Activated T-cell treated with anti-CD3 and anti-CD28 coated beads, Interleukin-2, amount 50 U/mL, for 4 hours (primary cell): ENCODE data around the gene STOML1. TPM values are rescaled to one million over a fixed set of nuclear protein-coding genes. Genes with fewer than 3 reads are reported as not detected.
"Not testable (repeated sequence)": the region's sequence is repeated elsewhere in the genome, so short reads cannot be mapped to it uniquely, and the experiment has no call there.

Experiments
- ATAC-seq, 2 donors: fragments of 200-7000 bp; cut with Tn5 transposase; one replicate each; pipeline ENCODE4 v1.10.0; 2021
- DNase-seq: peaks from one replicate; pipeline ENCODE4 v3.0.0-alpha.2; 2020
- H3K27me3 Mint-ChIP-seq: one replicate; pipeline ENCODE4 v1.8.0; 2021; ENCODE audit warnings: low read depth, mixed read lengths
- H3K36me3 Mint-ChIP-seq: one replicate; pipeline ENCODE4 v1.8.0; 2022; ENCODE audit warnings: mixed read lengths; ENCODE audit not compliant: insufficient read depth
- H3K4me1 Mint-ChIP-seq: one replicate; pipeline ENCODE4 v1.8.0; 2021; ENCODE audit warnings: low read depth, mixed read lengths
- H3K4me3 Mint-ChIP-seq: one replicate; pipeline ENCODE4 v1.8.0; 2021; ENCODE audit warnings: mild to moderate bottlenecking, moderate library complexity, mixed read lengths
- H3K9me3 Mint-ChIP-seq: one replicate; pipeline ENCODE4 v1.8.0; 2021; ENCODE audit warnings: mixed read lengths
- total RNA-seq, 3 donors: library from RNA; stranded (reverse); gene quantifications; one replicate each; pipeline ENCODE4 v1.2.1, GENCODE V29; 2021

Gene STOML1
- total RNA-seq, 3 donors from 2014 or later, result 14.6 to 17.9 (median 16.4) TPM

- Mint-ChIP-seq H3K4me1 (peaks cover 32% of the 10 kb centered on the region), H3K36me3 (peaks cover 13% of the 10 kb centered on the region), H3K9me3 (no peaks in the 10 kb centered on the region), H3K4me3 (no peak overlapping the region), H3K27me3 (no peaks in the 10 kb centered on the region)
- DNase-seq, result no peak
- no peak for ATAC-seq
Observed at GRCh38 chr15:73986055-73986775, 5.9 kb downstream of the STOML1 start.

DNA sequence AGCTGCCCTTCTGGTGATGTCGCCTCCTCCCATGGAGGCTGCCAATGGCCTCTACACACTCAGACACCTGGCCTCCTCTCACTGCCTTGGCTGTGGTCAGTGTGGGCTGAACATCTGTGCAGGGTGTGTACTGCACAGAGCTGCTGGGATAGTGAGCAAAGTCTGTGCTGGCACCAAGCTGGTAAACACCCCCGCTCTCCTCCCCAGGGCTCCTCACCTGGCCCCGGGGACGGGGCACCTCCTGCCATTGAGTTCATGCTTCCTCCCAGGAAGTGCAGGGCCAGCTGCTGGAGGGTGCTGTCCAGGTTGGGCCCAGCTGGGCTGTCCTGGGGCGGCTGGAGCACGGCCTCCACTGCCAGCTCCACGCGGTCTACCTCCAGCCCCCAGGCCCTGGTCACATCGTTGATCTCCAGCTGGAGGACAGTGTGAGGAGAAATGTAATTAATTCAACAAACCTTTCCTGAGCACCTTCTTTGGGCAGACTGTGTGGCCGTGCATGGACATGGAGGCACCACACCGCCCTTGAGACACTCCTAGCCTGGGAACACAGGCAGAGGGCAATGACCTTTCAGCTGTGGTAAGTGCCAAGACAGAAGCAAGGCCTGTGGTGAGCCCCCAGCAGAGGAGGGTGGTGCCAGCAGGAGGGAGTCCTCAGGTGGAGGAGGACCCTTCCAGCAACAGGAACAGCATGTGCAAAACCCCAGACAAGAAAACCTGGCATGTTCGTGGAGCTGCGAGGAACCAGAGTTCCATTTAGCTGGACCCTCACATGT, 6.8 kb downstream of the STOML1 start:
- Mint-ChIP-seq H3K4me3 (no peak overlapping the region), H3K4me1 (peaks cover 34% of the 10 kb centered on the region), H3K9me3 (no peaks in the 10 kb centered on the region), H3K36me3 (peaks cover 13% of the 10 kb centered on the region), H3K27me3 (no peaks in the 10 kb centered on the region)
- no peak for ATAC-seq
- DNase-seq, result no peak

- Mint-ChIP-seq H3K4me3 (no peak overlapping the region), H3K4me1 (peaks cover 34% of the 10 kb centered on the region), H3K36me3 (peaks cover 13% of the 10 kb centered on the region), H3K9me3 (no peaks in the 10 kb centered on the region), H3K27me3 (no peaks in the 10 kb centered on the region)
- DNase-seq, result no peak
- no peak for ATAC-seq
Observed at GRCh38 chr15:73984208-73984979, 7.7 kb downstream of the STOML1 start.

DNA sequence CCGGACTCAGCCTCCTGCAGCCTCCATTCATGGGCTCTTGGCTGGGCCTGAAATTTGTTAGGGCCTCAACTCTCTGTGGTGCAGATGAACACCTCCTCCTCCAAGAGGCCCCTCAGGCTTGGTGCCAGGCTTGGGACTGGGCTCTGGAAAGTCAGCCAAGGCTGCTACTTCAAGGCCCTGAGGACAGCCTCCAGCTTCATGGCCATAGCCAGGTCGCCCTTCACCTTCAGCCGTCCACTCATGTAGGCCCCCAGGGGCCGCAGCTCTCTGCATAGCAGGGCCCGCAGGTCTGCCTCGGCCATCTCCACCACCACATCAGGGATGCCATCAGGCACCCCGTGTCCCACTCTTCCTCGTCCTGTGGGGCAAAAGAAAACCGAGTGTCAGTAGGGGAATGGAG, 8.3 kb downstream of the STOML1 start:
- H3K27me3 Mint-ChIP-seq, result no peaks in the 10 kb centered on the region
- no peaks in the 10 kb centered on the region for H3K9me3 Mint-ChIP-seq
- no peak overlapping the region for H3K4me3 Mint-ChIP-seq
- H3K36me3 Mint-ChIP-seq, result peaks cover 13% of the 10 kb centered on the region
- H3K4me1 Mint-ChIP-seq, result peaks cover 35% of the 10 kb centered on the region
- ATAC-seq (no peak), DNase-seq (no peak)

DNA sequence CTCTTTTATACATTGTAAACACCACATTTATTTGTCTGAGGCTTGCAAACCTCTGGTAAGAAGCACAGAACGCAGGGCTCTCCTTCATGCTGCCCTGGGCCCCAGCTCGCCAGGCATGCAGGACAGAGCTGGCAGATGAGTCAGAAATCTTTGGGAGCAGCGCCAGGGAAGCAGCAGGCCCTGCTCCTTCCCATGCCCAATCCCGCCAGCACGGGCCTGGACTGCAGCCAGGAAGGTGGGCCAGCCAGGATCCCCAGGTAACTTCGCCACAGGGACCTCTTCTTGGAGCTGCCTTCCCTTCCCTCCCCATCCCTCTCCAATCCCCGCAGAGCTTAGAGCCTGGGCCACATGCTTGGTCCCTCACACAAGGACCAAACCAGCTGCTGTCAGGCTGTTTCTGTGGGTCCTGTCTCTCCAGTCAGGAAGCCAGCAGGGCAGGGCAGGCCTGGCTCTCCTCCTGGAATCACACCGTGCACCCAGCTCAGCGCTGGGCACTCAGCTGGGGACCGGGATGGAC, 8.8 kb downstream of the STOML1 start:
- Mint-ChIP-seq H3K9me3 (no peaks in the 10 kb centered on the region), H3K36me3 (peaks cover 11% of the 10 kb centered on the region), H3K4me1 (peaks cover 37% of the 10 kb centered on the region), H3K27me3 (no peaks in the 10 kb centered on the region), H3K4me3 (no peak overlapping the region)
- no peak for ATAC-seq
- no peak for DNase-seq

DNA sequence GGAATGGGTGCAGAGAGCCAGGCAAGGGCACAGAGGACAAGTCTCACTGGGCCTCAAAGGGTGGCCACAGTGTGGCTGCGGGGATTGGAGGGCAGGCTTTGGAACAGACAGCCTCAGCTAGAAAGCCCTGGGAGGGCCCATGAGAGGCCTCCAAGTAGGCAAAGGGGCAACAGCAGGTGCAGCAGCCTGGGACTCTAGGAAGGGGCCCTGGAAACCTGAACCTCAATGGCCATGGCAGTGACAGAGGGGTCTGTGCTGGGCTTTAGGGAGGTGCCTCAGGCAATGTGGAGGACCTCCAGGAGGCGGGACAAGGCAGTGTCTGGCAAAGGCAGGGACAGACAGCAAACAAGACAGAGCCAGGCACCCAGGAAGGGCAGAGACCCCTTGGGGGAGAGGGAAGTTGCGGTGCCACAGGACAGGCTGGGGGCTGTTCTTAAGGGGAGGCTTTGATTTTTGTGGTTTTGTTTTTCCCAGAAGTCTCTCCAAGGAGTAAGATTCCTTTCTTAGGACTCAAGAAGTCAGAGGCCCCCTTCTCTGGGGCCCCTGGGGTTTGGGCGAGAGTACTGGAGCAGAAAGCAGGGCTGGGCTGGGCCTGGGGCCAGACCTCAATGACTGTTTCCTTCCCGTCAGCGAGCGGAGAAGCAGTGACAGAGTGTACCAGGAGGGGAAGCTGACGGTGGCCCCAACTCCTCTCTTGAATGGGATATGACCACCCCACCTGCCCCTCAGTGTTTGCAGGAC, 9.7 kb downstream of the STOML1 start:
- H3K4me1 Mint-ChIP-seq, result peaks cover 37% of the 10 kb centered on the region
- H3K9me3 Mint-ChIP-seq, result no peaks in the 10 kb centered on the region
- ATAC-seq, result peak; percentile 79 to 82
- peak overlapping the region; percentile 53 for H3K4me3 Mint-ChIP-seq
- no peaks in the 10 kb centered on the region for H3K27me3 Mint-ChIP-seq
- peaks cover 10% of the 10 kb centered on the region for H3K36me3 Mint-ChIP-seq
- DNase-seq, result no peak

DNA sequence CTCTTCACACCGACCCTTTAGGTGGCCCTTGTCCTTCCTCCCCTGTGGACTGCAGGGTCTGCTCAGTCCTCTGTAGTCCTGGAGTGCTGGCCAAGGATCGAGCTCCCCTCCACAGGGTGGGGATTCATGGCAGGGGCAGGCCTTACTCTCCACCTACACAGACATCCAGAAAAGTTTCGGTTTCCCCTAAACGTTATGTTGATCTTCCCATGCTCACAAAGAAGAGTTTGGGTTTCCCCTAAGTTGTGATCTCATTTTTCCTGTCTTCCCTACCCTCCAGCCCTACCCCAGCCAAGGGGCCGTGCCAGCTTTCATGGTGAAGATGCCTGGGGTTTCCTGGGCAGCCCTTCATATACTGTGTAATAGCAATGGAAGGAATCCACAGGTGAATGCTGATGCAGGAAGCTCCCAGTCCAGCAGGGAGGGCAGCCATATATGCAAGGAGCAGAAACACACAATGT, 10.3 kb downstream of the STOML1 start:
- H3K27me3 Mint-ChIP-seq, result no peaks in the 10 kb centered on the region

GRCh38 chr15:73979636-73980035, 12.5 kb downstream of the STOML1 start:
- H3K4me1 Mint-ChIP-seq, result peaks cover 49% of the 10 kb centered on the region
- H3K9me3 Mint-ChIP-seq, result no peaks in the 10 kb centered on the region
- no peak for ATAC-seq

More for the DNA sequence above, 10.3 kb downstream of the STOML1 start:
- peaks cover 37% of the 10 kb centered on the region for H3K4me1 Mint-ChIP-seq
- peak overlapping the region; percentile 53 for H3K4me3 Mint-ChIP-seq
- peaks cover 7% of the 10 kb centered on the region for H3K36me3 Mint-ChIP-seq
- DNase-seq (no peak), ATAC-seq (peak; percentile 41 to 51)
- no peaks in the 10 kb centered on the region for H3K9me3 Mint-ChIP-seq

GRCh38 chr15:73978896-73979295, 13.2 kb downstream of the STOML1 start:
- H3K4me3 Mint-ChIP-seq, result no peak overlapping the region
- DNase-seq, result no peak
- ATAC-seq, result no peak
- no peaks in the 10 kb centered on the region for H3K36me3 Mint-ChIP-seq
- H3K9me3 Mint-ChIP-seq, result no peaks in the 10 kb centered on the region
- peaks cover 12% of the 10 kb centered on the region for H3K27me3 Mint-ChIP-seq
- H3K4me1 Mint-ChIP-seq, result peaks cover 48% of the 10 kb centered on the region

More at GRCh38 chr15:73979636-73980035, 12.5 kb downstream of the STOML1 start:
- Mint-ChIP-seq H3K4me3 (no peak overlapping the region), H3K36me3 (peaks cover 4% of the 10 kb centered on the region), H3K27me3 (peaks cover 12% of the 10 kb centered on the region)
- DNase-seq, result no peak

GRCh38 chr15:73975440-73976125, 16.5 kb downstream of the STOML1 start:
- not testable (repeated sequence) for H3K36me3 Mint-ChIP-seq, ATAC-seq, H3K4me3 Mint-ChIP-seq, H3K9me3 Mint-ChIP-seq, DNase-seq
- Mint-ChIP-seq H3K27me3 (peaks cover 12% of the 10 kb centered on the region), H3K4me1 (peaks cover 28% of the 10 kb centered on the region)

DNA sequence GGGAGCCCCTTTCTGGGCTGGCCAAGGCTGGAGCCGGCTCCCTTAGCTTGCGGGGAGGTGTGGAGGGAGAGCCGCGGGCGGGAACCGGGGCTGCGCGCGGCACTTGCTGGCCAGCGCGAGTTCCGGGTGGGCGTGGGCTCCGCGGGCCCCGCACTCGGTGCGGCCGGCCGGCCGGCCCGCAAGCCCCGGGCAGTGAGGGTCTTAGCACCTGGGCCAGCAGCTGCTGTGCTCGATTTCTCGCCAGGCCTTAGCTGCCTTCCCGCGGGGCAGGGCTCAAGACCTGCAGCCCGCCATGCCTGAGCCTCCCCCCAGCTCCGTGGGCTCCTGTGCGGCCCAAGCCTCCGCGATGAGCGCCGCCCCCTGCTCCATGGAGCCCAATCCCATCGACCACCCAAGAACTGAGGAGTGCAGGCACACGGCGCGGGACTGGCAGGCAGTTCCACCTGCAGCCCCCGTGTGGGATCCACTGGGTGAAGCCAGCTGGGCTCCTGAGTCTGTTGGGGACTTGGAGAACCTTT, 18.4 kb downstream of the STOML1 start:
- H3K9me3 Mint-ChIP-seq, DNase-seq, H3K36me3 Mint-ChIP-seq, ATAC-seq, H3K4me3 Mint-ChIP-seq: not testable (repeated sequence)
- peaks cover 25% of the 10 kb centered on the region for H3K4me1 Mint-ChIP-seq
- peaks cover 12% of the 10 kb centered on the region for H3K27me3 Mint-ChIP-seq

DNA sequence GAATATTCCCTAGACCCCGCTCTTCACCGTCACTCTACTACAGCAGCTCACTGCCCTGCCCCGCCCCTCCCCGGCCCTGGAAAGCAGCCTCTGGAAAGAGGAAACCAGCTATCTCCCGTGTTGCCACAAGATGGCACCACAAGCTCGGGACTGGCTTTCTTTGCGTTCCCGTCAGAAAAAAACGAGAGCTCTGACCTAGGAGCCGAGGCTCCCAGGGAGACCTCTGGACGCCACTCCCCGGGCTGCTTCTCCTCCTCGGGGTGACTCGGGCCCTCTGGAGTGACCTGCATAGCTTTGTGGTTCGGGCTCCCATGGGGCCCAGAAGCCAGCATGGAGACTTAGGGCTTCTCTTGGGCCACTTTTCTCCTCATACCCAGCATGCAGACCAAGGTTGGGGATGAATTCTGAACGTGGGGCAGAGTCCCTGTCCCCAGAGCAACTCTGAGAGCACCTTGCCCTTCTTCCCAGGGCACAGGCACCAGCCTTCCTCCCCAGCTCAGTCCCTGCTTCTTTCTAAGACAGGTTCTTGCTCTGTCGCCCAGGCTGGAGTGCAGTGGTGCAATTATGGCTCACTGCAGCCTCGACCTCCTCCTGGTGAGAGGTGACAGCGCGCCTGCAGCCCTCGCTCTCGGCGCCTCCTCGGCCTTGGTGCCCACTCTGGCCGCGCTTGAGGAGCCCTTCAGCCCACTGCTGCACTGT, 19.0 kb downstream of the STOML1 start:
- Mint-ChIP-seq H3K4me3 (peak overlapping the region; percentile 40), H3K36me3 (no peaks in the 10 kb centered on the region), H3K4me1 (peaks cover 25% of the 10 kb centered on the region), H3K9me3 (no peaks in the 10 kb centered on the region), H3K27me3 (peaks cover 12% of the 10 kb centered on the region)
- ATAC-seq, result peak; percentile 82 to 90
- peak; percentile 73 for DNase-seq
